ENCODE data around the gene SLC6A6. TPM values are rescaled to one million over a fixed set of nuclear protein-coding genes. Genes with fewer than 3 reads are reported as not detected.

SLC6A6 gene
- total RNA-seq, 1 experiment from 2014 or later = 211 TPM

DNA sequence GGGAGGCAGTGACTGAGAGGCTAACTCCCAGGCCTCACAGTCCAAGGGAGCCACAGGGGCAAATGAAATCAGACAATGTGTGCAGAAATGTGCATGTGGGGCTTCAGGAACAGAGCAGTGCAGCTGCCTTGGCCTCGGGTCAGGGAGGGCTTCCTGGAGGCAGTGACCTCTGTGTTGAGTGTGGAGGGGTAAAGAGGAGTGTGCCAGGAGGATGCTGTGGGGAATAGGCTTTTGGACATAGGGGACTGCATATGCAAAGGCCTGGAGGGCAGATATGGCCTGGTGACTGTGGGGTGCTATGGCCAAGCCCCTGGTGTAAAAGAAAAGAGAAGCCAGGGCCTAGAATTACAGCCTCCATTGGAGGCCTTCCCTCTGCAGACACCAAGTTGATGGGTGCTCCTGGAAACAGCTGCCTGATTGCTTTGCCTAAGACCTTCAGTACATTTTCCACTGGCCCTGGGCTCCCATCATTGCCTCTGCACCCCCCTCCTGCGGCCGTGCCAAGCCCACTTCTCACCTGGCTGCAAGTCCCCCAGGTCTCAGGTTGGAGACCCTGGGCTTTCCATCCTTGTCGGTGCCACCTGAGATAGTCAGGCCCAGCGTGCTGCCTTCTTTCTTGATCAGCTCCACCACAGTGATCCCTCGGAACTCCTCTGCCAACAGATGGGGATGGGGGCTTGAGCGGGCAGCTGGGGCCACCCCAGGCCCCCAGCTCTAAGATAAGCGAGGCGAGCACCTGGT is 122.7 kb downstream of the SLC6A6 start:
- Mint-ChIP-seq H3K4me1 (peaks cover 22% of the 10 kb centered on the region), H3K36me3 (0 out of 2 replicates have a peak, but pooled peaks cover 3% of the 10 kb centered on the region), H3K4me3 (no peak overlapping the region), H3K27me3 (ENCODE audit: low read depth) (no peaks in the 10 kb centered on the region; the same call in 1 of the 2 replicates), H3K27ac (no peak overlapping the region), H3K9me3 (peaks cover 5% of the 10 kb centered on the region)
- ChIA-PET CTCF (interaction anchor here (1.5 to 2.2 kb wide), 4 partner anchors 16 to 322 kb away, joined by 7 to 11 read pairs (median 8); no protein-coding TSS in a partner anchor), POLR2A (no interaction called here)
- TF ChIP-seq, protein P1, sequence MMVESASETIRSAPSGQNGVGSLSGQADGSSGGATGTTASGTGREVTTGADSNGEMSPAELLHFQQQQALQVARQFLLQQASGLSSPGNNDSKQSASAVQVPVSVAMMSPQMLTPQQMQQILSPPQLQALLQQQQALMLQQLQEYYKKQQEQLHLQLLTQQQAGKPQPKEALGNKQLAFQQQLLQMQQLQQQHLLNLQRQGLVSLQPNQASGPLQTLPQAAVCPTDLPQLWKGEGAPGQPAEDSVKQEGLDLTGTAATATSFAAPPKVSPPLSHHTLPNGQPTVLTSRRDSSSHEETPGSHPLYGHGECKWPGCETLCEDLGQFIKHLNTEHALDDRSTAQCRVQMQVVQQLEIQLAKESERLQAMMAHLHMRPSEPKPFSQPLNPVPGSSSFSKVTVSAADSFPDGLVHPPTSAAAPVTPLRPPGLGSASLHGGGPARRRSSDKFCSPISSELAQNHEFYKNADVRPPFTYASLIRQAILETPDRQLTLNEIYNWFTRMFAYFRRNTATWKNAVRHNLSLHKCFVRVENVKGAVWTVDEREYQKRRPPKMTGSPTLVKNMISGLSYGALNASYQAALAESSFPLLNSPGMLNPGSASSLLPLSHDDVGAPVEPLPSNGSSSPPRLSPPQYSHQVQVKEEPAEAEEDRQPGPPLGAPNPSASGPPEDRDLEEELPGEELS (CRISPR knock-in tag; IDR thresholded peaks at IDR 0.05) = no peak
- TF ChIP-seq ELF4 (CRISPR knock-in tag; IDR thresholded peaks at IDR 0.05; ENCODE audit: low read depth) (no peak), ZNF416 (CRISPR knock-in tag; IDR thresholded peaks at IDR 0.05) (no peak), FOXP1 (CRISPR knock-in tag; IDR thresholded peaks at IDR 0.05; ENCODE audit: borderline replicate concordance) (no peak), OVOL2 (CRISPR knock-in tag; IDR thresholded peaks at IDR 0.05; ENCODE audit: borderline replicate concordance) (no peak), ZNF121 (CRISPR knock-in tag; IDR thresholded peaks at IDR 0.05) (no peak), CREM (CRISPR knock-in tag; IDR thresholded peaks at IDR 0.05) (no peak), CREB1 (CRISPR knock-in tag; IDR thresholded peaks at IDR 0.05) (no peak), JUN (CRISPR knock-in tag; IDR thresholded peaks at IDR 0.05) (no peak), KAT7 (CRISPR knock-in tag; IDR thresholded peaks at IDR 0.05; ENCODE audit: borderline replicate concordance) (no peak), CBFB (CRISPR knock-in tag; IDR thresholded peaks at IDR 0.05; ENCODE audit: low read depth) (no peak), JAZF1 (CRISPR knock-in tag; IDR thresholded peaks at IDR 0.05) (no peak), ZBTB21 (CRISPR knock-in tag; IDR thresholded peaks at IDR 0.05; ENCODE audit: borderline replicate concordance) (no peak)
- TF ChIP-seq, protein P2, sequence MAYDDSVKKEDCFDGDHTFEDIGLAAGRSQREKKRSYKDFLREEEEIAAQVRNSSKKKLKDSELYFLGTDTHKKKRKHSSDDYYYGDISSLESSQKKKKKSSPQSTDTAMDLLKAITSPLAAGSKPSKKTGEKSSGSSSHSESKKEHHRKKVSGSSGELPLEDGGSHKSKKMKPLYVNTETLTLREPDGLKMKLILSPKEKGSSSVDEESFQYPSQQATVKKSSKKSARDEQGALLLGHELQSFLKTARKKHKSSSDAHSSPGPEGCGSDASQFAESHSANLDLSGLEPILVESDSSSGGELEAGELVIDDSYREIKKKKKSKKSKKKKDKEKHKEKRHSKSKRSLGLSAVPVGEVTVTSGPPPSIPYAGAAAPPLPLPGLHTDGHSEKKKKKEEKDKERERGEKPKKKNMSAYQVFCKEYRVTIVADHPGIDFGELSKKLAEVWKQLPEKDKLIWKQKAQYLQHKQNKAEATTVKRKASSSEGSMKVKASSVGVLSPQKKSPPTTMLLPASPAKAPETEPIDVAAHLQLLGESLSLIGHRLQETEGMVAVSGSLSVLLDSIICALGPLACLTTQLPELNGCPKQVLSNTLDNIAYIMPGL (CRISPR knock-in tag; IDR thresholded peaks at IDR 0.05) = no peak
- TF ChIP-seq, protein P3, sequence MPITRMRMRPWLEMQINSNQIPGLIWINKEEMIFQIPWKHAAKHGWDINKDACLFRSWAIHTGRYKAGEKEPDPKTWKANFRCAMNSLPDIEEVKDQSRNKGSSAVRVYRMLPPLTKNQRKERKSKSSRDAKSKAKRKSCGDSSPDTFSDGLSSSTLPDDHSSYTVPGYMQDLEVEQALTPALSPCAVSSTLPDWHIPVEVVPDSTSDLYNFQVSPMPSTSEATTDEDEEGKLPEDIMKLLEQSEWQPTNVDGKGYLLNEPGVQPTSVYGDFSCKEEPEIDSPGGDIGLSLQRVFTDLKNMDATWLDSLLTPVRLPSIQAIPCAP (CRISPR knock-in tag; IDR thresholded peaks at IDR 0.05) = no peak
- TF ChIP-seq, protein P4, sequence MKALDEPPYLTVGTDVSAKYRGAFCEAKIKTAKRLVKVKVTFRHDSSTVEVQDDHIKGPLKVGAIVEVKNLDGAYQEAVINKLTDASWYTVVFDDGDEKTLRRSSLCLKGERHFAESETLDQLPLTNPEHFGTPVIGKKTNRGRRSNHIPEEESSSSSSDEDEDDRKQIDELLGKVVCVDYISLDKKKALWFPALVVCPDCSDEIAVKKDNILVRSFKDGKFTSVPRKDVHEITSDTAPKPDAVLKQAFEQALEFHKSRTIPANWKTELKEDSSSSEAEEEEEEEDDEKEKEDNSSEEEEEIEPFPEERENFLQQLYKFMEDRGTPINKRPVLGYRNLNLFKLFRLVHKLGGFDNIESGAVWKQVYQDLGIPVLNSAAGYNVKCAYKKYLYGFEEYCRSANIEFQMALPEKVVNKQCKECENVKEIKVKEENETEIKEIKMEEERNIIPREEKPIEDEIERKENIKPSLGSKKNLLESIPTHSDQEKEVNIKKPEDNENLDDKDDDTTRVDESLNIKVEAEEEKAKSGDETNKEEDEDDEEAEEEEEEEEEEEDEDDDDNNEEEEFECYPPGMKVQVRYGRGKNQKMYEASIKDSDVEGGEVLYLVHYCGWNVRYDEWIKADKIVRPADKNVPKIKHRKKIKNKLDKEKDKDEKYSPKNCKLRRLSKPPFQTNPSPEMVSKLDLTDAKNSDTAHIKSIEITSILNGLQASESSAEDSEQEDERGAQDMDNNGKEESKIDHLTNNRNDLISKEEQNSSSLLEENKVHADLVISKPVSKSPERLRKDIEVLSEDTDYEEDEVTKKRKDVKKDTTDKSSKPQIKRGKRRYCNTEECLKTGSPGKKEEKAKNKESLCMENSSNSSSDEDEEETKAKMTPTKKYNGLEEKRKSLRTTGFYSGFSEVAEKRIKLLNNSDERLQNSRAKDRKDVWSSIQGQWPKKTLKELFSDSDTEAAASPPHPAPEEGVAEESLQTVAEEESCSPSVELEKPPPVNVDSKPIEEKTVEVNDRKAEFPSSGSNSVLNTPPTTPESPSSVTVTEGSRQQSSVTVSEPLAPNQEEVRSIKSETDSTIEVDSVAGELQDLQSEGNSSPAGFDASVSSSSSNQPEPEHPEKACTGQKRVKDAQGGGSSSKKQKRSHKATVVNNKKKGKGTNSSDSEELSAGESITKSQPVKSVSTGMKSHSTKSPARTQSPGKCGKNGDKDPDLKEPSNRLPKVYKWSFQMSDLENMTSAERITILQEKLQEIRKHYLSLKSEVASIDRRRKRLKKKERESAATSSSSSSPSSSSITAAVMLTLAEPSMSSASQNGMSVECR (CRISPR knock-in tag; IDR thresholded peaks at IDR 0.05; ENCODE audit: borderline replicate concordance) = no peak
- TF ChIP-seq, protein P5, sequence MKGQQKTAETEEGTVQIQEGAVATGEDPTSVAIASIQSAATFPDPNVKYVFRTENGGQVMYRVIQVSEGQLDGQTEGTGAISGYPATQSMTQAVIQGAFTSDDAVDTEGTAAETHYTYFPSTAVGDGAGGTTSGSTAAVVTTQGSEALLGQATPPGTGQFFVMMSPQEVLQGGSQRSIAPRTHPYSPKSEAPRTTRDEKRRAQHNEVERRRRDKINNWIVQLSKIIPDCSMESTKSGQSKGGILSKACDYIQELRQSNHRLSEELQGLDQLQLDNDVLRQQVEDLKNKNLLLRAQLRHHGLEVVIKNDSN (CRISPR knock-in tag; IDR thresholded peaks at IDR 0.05) = no peak
- TF ChIP-seq, protein P6, sequence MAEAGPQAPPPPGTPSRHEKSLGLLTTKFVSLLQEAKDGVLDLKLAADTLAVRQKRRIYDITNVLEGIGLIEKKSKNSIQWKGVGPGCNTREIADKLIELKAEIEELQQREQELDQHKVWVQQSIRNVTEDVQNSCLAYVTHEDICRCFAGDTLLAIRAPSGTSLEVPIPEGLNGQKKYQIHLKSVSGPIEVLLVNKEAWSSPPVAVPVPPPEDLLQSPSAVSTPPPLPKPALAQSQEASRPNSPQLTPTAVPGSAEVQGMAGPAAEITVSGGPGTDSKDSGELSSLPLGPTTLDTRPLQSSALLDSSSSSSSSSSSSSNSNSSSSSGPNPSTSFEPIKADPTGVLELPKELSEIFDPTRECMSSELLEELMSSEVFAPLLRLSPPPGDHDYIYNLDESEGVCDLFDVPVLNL (CRISPR knock-in tag; IDR thresholded peaks at IDR 0.05; ENCODE audit: borderline replicate concordance, low read depth) = no peak
- TF ChIP-seq, protein P7, sequence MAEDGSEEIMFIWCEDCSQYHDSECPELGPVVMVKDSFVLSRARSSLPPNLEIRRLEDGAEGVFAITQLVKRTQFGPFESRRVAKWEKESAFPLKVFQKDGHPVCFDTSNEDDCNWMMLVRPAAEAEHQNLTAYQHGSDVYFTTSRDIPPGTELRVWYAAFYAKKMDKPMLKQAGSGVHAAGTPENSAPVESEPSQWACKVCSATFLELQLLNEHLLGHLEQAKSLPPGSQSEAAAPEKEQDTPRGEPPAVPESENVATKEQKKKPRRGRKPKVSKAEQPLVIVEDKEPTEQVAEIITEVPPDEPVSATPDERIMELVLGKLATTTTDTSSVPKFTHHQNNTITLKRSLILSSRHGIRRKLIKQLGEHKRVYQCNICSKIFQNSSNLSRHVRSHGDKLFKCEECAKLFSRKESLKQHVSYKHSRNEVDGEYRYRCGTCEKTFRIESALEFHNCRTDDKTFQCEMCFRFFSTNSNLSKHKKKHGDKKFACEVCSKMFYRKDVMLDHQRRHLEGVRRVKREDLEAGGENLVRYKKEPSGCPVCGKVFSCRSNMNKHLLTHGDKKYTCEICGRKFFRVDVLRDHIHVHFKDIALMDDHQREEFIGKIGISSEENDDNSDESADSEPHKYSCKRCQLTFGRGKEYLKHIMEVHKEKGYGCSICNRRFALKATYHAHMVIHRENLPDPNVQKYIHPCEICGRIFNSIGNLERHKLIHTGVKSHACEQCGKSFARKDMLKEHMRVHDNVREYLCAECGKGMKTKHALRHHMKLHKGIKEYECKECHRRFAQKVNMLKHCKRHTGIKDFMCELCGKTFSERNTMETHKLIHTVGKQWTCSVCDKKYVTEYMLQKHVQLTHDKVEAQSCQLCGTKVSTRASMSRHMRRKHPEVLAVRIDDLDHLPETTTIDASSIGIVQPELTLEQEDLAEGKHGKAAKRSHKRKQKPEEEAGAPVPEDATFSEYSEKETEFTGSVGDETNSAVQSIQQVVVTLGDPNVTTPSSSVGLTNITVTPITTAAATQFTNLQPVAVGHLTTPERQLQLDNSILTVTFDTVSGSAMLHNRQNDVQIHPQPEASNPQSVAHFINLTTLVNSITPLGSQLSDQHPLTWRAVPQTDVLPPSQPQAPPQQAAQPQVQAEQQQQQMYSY (CRISPR knock-in tag; IDR thresholded peaks at IDR 0.05) = no peak
- no peak for DNase-seq (ENCODE audit: low spot score)
- ATAC-seq = no peak
